HG03103 (cell line): ENCODE results near the gene MBNL2.

ENCODE experiments used
- ATAC-seq: cut with Tn5 transposase; IDR thresholded peaks from one replicate; pipeline ENCODE4 v1.9.1; 2021; ENCODE audit warnings: low read depth; ENCODE audit not compliant: unreplicated experiment

The MBNL2 gene

GRCh38 chr13:97432917-97433726, 211.0 kb downstream of the MBNL2 start:
- peak; percentile 72 for ATAC-seq

GRCh38 chr13:97433727-97434396, 211.7 kb downstream of the MBNL2 start, which contains the start of gene RAP2A:
RAP2A (plus strand) TSS chr13:97434169; CDS start chr13:97434471, 302 bp downstream.
- peak; percentile 35 for ATAC-seq

GRCh38 chr13:97434397-97435201, 212.5 kb downstream of the MBNL2 start:
- peak; percentile 2 for ATAC-seq

- ATAC-seq: no peak
Observed at GRCh38 chr13:97435323-97435722, 213.2 kb downstream of the MBNL2 start.

- no peak for ATAC-seq
Observed at GRCh38 chr13:97435794-97436193, 213.7 kb downstream of the MBNL2 start.

GRCh38 chr13:97436845-97437244, 214.7 kb downstream of the MBNL2 start:
- no peak for ATAC-seq

- ATAC-seq: no peak
Observed at GRCh38 chr13:97437729-97438128, 215.6 kb downstream of the MBNL2 start.

GRCh38 chr13:97438856-97439595, 216.9 kb downstream of the MBNL2 start:
- no peak for ATAC-seq

- ATAC-seq: no peak
Observed at GRCh38 chr13:97440598-97441170, 218.6 kb downstream of the MBNL2 start.

- no peak for ATAC-seq
Observed at GRCh38 chr13:97441368-97441767, 219.2 kb downstream of the MBNL2 start.
